Stimulated activated naive CD4-positive, alpha-beta T cell treated with Interleukin-2 at 50 U/mL for 16 hours (primary cell): ENCODE measurements around the gene CDCA7L.
"Not testable (repeated sequence)": the region's sequence is repeated elsewhere in the genome, so short reads cannot be mapped to it uniquely, and the experiment has no call there.

Source experiments
- DNase-seq: peaks from one replicate; lab custom pipeline; 2025; lab: John Stamatoyannopoulos, UW

Gene CDCA7L

GRCh38 chr7:21910253-21910652 lies 35.4 kb downstream of the CDCA7L start:
- no peak for DNase-seq

- DNase-seq, result no peak
These were observed 37.0 kb downstream of the CDCA7L start for GRCh38 chr7:21908746-21909145.

- DNase-seq, result no peak
These were observed 42.5 kb downstream of the CDCA7L start for GRCh38 chr7:21903020-21903786.

DNA sequence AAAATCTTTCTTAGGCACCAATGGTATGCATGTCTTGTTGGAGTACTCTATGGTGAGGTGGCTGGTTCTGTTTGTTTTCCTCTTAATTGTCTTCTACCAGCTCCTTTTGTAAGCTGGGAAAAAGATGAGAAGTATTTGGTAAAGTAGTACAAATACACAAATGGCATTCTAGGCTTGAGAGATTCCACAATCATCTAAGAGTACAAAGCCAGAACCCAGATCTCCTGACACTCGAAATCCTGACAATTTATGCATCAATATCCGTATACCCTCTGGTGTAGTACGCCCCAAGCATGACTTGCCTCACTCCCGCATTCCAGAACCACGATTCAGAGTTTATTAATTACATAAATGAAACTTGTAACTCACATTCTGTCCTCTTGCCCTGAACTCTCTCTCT lies 43.5 kb downstream of the CDCA7L start:
- DNase-seq, result no peak

DNA sequence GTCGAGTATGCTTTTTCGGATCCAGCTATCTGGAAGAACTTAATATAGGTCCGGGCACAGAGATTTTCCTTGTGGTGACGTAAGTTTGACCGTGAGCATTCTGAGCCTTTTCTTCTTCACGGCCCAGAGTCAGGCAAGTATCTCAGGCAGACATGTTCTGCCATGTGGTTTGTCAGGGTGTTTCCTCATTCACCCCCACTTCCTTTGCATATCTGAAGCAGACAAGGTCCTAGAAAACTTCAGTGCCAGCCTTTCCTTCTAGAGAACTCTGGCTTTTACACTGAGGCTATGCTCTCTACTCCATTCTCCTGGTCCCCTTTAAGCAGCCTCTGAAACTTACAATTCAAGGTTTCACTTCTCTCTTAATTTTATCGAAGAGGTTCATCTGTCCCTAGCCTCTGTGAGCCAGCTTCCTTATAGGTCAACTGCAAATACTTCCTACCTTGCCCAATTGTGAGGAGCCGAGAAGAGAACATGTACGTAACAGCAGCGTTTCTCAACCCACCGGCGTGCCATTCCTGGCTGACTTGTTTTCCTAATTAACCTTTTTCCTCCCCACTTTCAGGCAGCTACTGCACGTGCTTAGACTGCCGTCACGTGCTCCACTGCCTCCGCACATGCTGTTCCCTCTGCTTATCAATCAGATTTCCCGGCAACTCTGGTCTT lies 47.3 kb downstream of the CDCA7L start:
- DNase-seq, result no peak

- DNase-seq, result no peak
These were observed 52.3 kb downstream of the CDCA7L start for GRCh38 chr7:21893401-21893800.

DNA sequence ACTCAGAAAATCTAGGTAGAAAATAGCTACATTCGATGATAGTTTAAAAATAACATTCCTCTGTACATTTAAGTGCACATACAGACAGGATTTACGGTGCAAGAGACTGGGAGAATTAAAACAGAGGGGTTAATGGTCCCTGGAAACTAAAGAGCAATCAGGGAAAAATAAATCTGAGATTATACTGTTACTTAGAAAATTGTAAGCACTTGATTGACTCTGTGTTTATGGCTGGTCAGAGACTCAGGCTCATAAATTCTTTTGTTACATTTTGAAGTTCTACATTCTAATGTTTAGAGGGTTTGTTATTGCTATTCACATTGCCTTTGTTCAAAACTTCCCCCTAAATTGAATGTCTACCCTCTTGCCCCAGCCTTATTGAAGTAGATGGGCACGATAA lies 54.4 kb downstream of the CDCA7L start:
- no peak for DNase-seq

DNA sequence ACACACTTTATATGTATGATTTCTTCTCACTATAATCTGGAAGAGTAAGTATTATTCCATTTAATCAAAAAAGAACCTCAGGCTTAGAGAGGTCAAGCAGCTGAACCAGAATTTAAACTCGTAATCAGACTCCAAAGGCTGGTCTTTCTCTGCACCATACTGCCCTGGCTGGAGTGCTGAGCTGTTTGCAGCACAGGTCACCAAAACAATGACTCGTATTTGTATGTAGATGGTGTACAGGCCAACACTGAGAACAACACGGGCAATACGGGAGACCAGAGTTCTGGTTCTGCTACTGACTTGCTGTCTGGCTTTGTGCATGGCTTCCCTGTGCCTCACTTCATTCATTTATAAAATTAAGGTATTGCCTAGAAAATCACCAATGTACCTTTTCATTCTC lies 57.9 kb downstream of the CDCA7L start:
- no peak for DNase-seq

DNA sequence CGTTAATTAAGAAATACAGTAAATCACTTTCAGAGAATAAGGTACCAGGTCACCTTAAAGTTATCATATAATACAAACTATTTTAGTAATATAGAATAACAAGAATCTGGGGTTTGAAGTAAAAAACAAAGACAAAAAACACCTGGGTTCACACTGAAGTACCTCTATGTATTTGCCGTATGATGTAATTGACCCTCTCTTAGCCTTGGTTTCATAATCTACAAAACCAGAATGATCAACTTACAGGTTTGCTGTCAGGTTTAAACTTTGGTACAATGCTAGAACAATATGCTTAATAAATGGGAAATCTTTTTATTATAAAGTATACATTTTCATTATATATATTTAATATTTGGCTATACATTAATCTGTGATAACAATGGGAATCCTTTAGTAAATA lies 58.3 kb downstream of the CDCA7L start:
- DNase-seq, result no peak

GRCh38 chr7:21886396-21886795 lies 59.3 kb downstream of the CDCA7L start:
- DNase-seq, result no peak

DNA sequence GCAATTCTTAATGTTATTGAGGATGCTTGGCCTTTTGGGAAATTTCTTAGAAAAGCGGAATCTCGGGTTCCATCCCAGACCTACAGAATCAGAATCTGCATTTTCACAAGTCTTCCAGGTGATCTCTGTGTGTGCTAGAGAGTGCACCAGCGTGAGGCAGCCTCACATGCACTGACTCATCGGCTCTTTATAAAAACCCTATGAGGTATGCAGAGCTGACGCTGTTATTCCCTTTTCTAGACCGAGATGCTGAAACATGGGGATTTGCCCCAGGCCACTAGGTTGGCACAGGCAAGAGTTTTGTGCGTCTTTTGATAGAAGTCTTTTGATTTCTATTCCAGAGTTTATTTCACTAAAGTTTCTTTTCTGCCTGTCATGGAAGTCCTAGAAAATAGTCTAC lies 61.2 kb downstream of the CDCA7L start:
- DNase-seq, result no peak

DNA sequence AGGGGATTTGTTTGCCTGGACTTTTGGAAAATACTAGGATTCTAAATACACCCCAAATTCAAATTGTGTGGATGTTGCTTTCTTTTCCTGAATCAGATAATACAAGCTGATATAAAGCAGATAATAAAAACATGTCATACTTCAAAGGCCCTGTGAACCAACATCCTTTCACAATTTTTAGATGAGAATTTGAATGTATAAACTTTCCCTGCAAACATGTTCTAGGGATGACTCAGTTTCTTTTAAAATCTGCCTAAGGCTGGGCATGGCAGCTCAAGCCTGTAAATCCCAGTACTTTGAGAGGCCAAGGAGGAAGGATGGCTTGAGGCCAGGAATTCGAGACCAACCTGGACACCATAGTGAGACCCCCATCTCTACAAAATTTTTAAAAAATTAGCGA lies 62.2 kb downstream of the CDCA7L start:
- not testable (repeated sequence) for DNase-seq

DNA sequence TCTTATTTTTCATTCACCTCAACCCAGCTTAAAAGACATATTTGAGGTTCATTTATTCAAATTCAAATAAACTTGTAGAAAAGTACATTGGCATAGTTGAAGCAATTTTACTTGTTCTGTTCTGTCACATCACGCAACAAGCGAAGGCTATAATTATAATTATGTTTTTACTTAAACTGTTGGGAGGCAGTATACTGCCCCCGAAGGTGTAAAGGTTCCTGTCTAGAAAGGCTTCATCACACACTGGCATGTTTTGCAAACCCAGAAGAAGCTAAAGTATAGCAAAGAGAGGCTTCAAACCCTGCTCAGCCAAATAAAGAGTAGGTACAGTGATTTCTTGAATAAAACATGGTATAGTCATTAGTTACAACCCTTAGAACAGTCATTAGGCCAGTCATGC lies 62.6 kb downstream of the CDCA7L start:
- DNase-seq, result no peak

DNA sequence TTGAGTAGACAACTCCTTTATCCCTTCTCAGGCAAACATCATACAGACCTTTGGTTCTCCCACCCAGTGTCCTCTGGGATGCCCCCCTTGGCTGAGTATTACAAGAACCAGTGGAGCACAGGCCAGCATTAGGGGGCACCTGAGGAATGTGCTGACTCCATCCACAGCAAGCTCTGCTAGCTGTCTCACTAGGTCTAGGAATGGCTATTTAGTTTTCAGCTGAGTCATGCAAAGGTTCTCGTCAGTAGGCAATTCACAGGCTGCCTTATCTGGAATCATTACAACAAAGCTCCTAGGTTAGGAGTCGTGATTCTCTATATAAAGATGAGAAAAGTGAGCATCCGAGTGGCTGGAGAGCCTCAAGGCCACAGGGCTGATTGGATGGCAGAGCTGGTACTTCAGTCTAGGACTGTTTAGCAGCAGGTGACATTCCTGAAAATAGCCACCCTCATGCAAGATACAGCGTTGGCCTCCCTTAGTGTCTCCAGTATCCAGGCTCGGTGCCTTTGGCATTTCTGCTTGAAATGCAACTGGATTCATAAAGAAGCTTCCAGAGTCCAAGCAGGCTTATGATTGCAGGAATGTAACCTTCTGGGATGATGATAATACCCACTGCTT lies 75.8 kb downstream of the CDCA7L start:
- no peak for DNase-seq

GRCh38 chr7:21868576-21868850 lies 77.2 kb downstream of the CDCA7L start:
- no peak for DNase-seq

DNA sequence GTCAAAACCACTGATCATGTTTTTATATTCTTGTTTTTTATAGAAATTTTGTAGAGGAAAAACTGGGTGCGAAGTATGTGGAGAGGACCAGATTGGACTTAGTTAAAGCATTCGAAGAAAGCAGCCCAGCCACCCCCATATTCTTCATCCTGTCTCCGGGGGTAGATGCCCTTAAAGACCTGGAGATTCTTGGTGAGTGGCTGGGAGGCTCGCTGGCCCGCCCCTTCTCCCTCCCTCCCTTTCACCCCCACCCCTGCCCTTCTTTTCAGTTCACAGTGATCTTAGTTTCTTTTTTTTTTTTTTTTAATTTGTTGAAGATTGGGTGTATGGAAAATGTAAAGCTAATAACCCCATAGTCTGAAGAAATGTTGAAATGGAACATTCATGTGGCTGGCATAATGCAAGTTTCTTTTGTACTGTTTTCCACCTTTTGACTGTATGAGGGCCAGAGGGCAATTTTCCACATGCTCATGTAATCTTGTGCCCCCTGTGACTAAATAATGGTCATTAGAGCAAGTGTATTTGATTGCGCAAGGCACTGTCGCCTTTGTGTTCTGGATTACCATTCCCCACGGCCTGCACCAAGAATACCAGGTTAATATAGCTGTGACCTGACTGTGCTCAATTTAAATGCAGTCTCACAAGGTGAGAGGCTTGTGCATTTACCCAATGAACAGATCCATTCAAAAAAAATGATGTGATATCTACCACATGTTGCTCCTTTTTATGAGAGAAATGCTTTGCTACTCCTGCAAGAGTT lies 77.7 kb downstream of the CDCA7L start:
- DNase-seq, result no peak

GRCh38 chr7:21867226-21867625 lies 78.5 kb downstream of the CDCA7L start:
- DNase-seq, result no peak

DNA sequence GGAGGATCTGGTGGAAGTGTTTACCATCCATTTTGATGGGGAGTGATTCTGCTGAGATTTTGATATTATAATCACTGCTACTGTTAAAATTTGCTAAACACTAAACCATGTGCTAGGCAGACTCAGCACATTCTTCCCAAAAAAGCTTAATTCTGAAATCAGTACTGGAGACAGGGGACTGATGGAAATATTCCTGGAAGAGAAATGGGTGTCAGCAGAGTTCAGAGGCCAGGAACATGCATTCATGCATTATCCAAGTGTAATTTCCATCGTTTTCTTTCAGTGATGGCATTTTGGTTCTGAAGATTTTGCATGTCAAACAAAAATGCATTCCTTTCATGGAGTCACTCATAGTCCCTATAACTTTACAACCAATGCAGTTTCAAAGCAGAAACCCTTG lies 79.0 kb downstream of the CDCA7L start:
- DNase-seq, result no peak

DNA sequence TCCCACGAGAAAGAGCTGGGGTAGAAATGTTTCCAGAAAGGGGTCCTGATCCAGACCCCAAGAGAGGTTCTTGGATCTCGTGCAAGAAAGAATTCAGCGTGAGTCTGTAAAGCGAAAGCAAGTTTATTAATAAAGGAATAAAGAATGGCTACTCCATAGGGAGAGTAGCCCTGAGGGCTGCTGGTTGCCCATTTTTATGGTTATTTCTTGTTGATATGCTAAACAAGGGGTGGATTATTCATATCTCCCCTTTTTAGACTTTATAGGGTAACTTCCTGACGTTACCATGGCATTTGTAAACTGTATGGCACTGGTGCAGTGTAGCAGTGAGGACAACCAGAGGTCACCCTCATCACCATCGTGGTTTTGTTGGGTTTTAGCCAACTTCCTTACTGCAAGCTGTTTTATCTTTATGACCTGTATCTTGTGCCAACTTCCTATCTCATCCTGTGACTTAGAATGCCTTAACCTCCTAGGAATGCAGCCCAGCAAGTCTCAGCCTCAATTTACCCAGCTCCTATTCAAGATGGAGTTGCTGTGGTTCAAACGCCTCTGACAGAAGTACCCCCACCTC lies 80.0 kb downstream of the CDCA7L start:
- DNase-seq, result not testable (repeated sequence)

- no peak for DNase-seq
These were observed 94.1 kb downstream of the CDCA7L start for GRCh38 chr7:21851559-21851967.
